ENCODE results near the gene ERAP2.

- TF ChIP-seq CTCF (IDR thresholded peaks at IDR 0.05) (no peak), EP300 (IDR thresholded peaks at IDR 0.05; ENCODE audit: low read depth) (no peak), POLR2AphosphoS5 (IDR thresholded peaks at IDR 0.05) (no peak), POLR2A (IDR thresholded peaks at IDR 0.05) (no peak)
Measured at GRCh38 chr5:96863949-96864584, 12.2 kb upstream of the ERAP2 start.

Data from transverse colon (tissue), 4 donors.